OCI-LY3 (cell line): Measurements from ENCODE around the gene RARRES1.

ENCODE experiments used
- H2AFZ ChIP-seq: fragments of 200-600, 300-600 bp; shearing (Covaris generic); 2 replicates; pipeline ENCODE4 v1.6.0; 2014; ENCODE audit warnings: antibody characterized with exemption, low read depth, low read length
- H3K27ac ChIP-seq: fragments of 200-600, 300-600 bp; sonication (generic); 2 replicates; pipeline ENCODE4 v1.5.1; 2014; ENCODE audit warnings: mild to moderate bottlenecking, low read length, moderate library complexity, mixed read lengths
- H3K27me3 ChIP-seq: fragments of 200-600, 300-600 bp; sonication (generic); 2 replicates; pipeline ENCODE4 v1.6.1; 2014; ENCODE audit warnings: low read depth, low read length, mixed read lengths
- H3K36me3 ChIP-seq: fragments of 200-600, 300-600 bp; sonication (generic); replicated peaks from 2 replicates; pipeline ENCODE3; 2014; ENCODE audit warnings: low read depth, low read length, mixed read lengths
- H3K4me1 ChIP-seq: fragments of 300-600, 200-600 bp; sonication (generic); 2 replicates; pipeline ENCODE4 v1.6.1; 2014; ENCODE audit warnings: low read length, mixed read lengths
- H3K4me2 ChIP-seq: fragments of 200-600, 300-600 bp; sonication (generic); 2 replicates; pipeline ENCODE4 v1.6.1; 2014; ENCODE audit warnings: low read length, mixed read lengths
- H3K4me3 ChIP-seq: fragments of 300-600, 200-600 bp; sonication (generic); 2 replicates; pipeline ENCODE4 v1.5.1; 2014; ENCODE audit warnings: antibody characterized with exemption, mild to moderate bottlenecking, low read length, moderate library complexity
- H3K79me2 ChIP-seq: fragments of 300-600, 200-600 bp; shearing (Covaris generic); 2 replicates; pipeline ENCODE4 v1.6.1; 2014; ENCODE audit warnings: mild to moderate bottlenecking, low read length, mixed read lengths
- H3K9ac ChIP-seq: fragments of 300-600, 200-600 bp; shearing (Covaris generic); 2 replicates; pipeline ENCODE4 v1.6.0; 2014; ENCODE audit warnings: mild to moderate bottlenecking, low read length, moderate library complexity
- H3K9me3 ChIP-seq: fragments of 200-600, 300-600 bp; shearing (Covaris generic); 2 replicates; pipeline ENCODE4 v1.6.1; 2014; ENCODE audit warnings: low read length, mixed read lengths; ENCODE audit not compliant: insufficient read depth
- H4K20me1 ChIP-seq: fragments of 200-600, 300-600 bp; sonication (generic); 2 replicates; pipeline ENCODE4 v1.6.1; 2016; ENCODE audit warnings: low read length, mixed read lengths; ENCODE audit not compliant: insufficient read depth
- EZH2phosphoT487 ChIP-seq: fragments of 200-600 bp; shearing (Covaris generic); IDR thresholded peaks from 2 replicates; pipeline ENCODE4 v1.6.1; 2018; ENCODE audit warnings: antibody characterized with exemption, mixed run types, low read depth
- TF ChIP-seq, protein P1 (sequence below): fragments of 200-600, 300-600 bp; sonication (generic); IDR thresholded peaks from 2 replicates; pipeline ENCODE4 v1.5.1; 2014; ENCODE audit warnings: antibody characterized with exemption, low read length, low read depth

RARRES1 gene

GRCh38 chr3:158777161-158777873 is 45.1 kb upstream of the RARRES1 start:
- H3K27me3 ChIP-seq, result no peaks in the 10 kb centered on the region
- no peaks in the 10 kb centered on the region for H3K36me3 ChIP-seq
- H3K27ac ChIP-seq, result no peak overlapping the region
- no peaks in the 10 kb centered on the region for H3K79me2 ChIP-seq
- H3K4me1 ChIP-seq, result no peaks in the 10 kb centered on the region
- no peak overlapping the region for H3K9ac ChIP-seq
- no peaks in the 10 kb centered on the region for H3K9me3 ChIP-seq
- TF ChIP-seq, protein P1, sequence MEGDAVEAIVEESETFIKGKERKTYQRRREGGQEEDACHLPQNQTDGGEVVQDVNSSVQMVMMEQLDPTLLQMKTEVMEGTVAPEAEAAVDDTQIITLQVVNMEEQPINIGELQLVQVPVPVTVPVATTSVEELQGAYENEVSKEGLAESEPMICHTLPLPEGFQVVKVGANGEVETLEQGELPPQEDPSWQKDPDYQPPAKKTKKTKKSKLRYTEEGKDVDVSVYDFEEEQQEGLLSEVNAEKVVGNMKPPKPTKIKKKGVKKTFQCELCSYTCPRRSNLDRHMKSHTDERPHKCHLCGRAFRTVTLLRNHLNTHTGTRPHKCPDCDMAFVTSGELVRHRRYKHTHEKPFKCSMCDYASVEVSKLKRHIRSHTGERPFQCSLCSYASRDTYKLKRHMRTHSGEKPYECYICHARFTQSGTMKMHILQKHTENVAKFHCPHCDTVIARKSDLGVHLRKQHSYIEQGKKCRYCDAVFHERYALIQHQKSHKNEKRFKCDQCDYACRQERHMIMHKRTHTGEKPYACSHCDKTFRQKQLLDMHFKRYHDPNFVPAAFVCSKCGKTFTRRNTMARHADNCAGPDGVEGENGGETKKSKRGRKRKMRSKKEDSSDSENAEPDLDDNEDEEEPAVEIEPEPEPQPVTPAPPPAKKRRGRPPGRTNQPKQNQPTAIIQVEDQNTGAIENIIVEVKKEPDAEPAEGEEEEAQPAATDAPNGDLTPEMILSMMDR, result no peak
- TF ChIP-seq EZH2phosphoT487, result no peak
- no peaks in the 10 kb centered on the region for H4K20me1 ChIP-seq
- H2AFZ ChIP-seq, result no peak overlapping the region
- no peak overlapping the region for H3K4me2 ChIP-seq
- no peak overlapping the region for H3K4me3 ChIP-seq

- Histone ChIP-seq H3K4me1 (no peaks in the 10 kb centered on the region), H2AFZ (no peak overlapping the region), H3K79me2 (no peaks in the 10 kb centered on the region), H3K27me3 (no peaks in the 10 kb centered on the region), H3K4me2 (no peak overlapping the region), H4K20me1 (no peaks in the 10 kb centered on the region), H3K9ac (no peak overlapping the region), H3K27ac (no peak overlapping the region), H3K9me3 (no peaks in the 10 kb centered on the region), H3K4me3 (no peak overlapping the region), H3K36me3 (no peaks in the 10 kb centered on the region)
- TF ChIP-seq, protein P1, result no peak
- TF ChIP-seq EZH2phosphoT487, result no peak
Measured at GRCh38 chr3:158776531-158776930, 44.3 kb upstream of the RARRES1 start.

- Histone ChIP-seq H3K4me1 (no peaks in the 10 kb centered on the region), H3K36me3 (no peaks in the 10 kb centered on the region), H3K9me3 (no peaks in the 10 kb centered on the region), H4K20me1 (no peaks in the 10 kb centered on the region), H3K4me3 (no peak overlapping the region), H2AFZ (no peak overlapping the region), H3K4me2 (no peak overlapping the region), H3K9ac (no peak overlapping the region), H3K79me2 (no peaks in the 10 kb centered on the region), H3K27me3 (no peaks in the 10 kb centered on the region), H3K27ac (no peak overlapping the region)
- TF ChIP-seq, protein P1, result no peak
- no peak for TF ChIP-seq EZH2phosphoT487
Measured at GRCh38 chr3:158775426-158776410, 43.5 kb upstream of the RARRES1 start.

GRCh38 chr3:158774965-158775364 is 42.7 kb upstream of the RARRES1 start:
- Histone ChIP-seq H3K4me2 (no peak overlapping the region), H3K27me3 (no peaks in the 10 kb centered on the region), H4K20me1 (no peaks in the 10 kb centered on the region), H3K79me2 (no peaks in the 10 kb centered on the region), H3K4me1 (no peaks in the 10 kb centered on the region), H3K27ac (no peak overlapping the region), H3K4me3 (no peak overlapping the region), H3K9ac (no peak overlapping the region), H3K36me3 (no peaks in the 10 kb centered on the region), H3K9me3 (no peaks in the 10 kb centered on the region), H2AFZ (no peak overlapping the region)
- no peak for TF ChIP-seq EZH2phosphoT487
- TF ChIP-seq, protein P1, result no peak
